ENCODE measurements around the gene CLRN3. TPM values are rescaled to one million over a fixed set of nuclear protein-coding genes. Genes with fewer than 3 reads are reported as not detected.

CLRN3 gene
- total RNA-seq, 1 donor from 2014 or later: not detected

GRCh38 chr10:127887541-127888415 lies 5.0 kb downstream of the CLRN3 start:
- no peaks in the 10 kb centered on the region for H3K4me1 Mint-ChIP-seq (ENCODE audit: low read depth)
- no peak for DNase-seq (ENCODE audit: low spot score)
- peaks cover 8% of the 10 kb centered on the region for H3K27me3 Mint-ChIP-seq (ENCODE audit: low read depth)
- H3K4me3 Mint-ChIP-seq (ENCODE audit: low read depth): no peak overlapping the region
- no peaks in the 10 kb centered on the region for H3K9me3 Mint-ChIP-seq
- H3K27ac Mint-ChIP-seq: no peak overlapping the region
- H3K36me3 Mint-ChIP-seq (ENCODE audit: low read depth): no peaks in the 10 kb centered on the region
- intact Hi-C loops (cut with micrococcal nuclease): no loop called here

- no peak for DNase-seq (ENCODE audit: low spot score)
- no peak overlapping the region for H3K4me3 Mint-ChIP-seq (ENCODE audit: low read depth)
- H3K27ac Mint-ChIP-seq: no peak overlapping the region
Observed at GRCh38 chr10:127886371-127887051, 6.2 kb downstream of the CLRN3 start.

GRCh38 chr10:127884501-127884900 lies 8.2 kb downstream of the CLRN3 start:
- Mint-ChIP-seq H3K36me3 (ENCODE audit: low read depth) (no peaks in the 10 kb centered on the region), H3K4me3 (ENCODE audit: low read depth) (no peak overlapping the region), H3K9me3 (no peaks in the 10 kb centered on the region), H3K4me1 (ENCODE audit: low read depth) (peaks cover 6% of the 10 kb centered on the region), H3K27ac (no peak overlapping the region), H3K27me3 (ENCODE audit: low read depth) (no peaks in the 10 kb centered on the region)
- no peak for DNase-seq (ENCODE audit: low spot score)
- intact Hi-C loops (cut with micrococcal nuclease): no loop called here

More at GRCh38 chr10:127886371-127887051, 6.2 kb downstream of the CLRN3 start:
- intact Hi-C loops (cut with micrococcal nuclease): no loop called here
- Mint-ChIP-seq H3K27me3 (ENCODE audit: low read depth) (no peaks in the 10 kb centered on the region), H3K36me3 (ENCODE audit: low read depth) (no peaks in the 10 kb centered on the region), H3K4me1 (ENCODE audit: low read depth) (peaks cover 3% of the 10 kb centered on the region), H3K9me3 (no peaks in the 10 kb centered on the region)

- Mint-ChIP-seq H3K4me3 (ENCODE audit: low read depth) (no peak overlapping the region), H3K9me3 (no peaks in the 10 kb centered on the region), H3K36me3 (ENCODE audit: low read depth) (no peaks in the 10 kb centered on the region), H3K27ac (no peak overlapping the region), H3K27me3 (ENCODE audit: low read depth) (no peaks in the 10 kb centered on the region), H3K4me1 (ENCODE audit: low read depth) (peaks cover 7% of the 10 kb centered on the region)
- intact Hi-C loops (cut with micrococcal nuclease): no loop called here
- DNase-seq (ENCODE audit: low spot score): no peak
Observed at GRCh38 chr10:127883516-127883915, 9.2 kb downstream of the CLRN3 start.

- no peaks in the 10 kb centered on the region for H3K36me3 Mint-ChIP-seq (ENCODE audit: low read depth)
- intact Hi-C loops (cut with micrococcal nuclease): no loop called here
- DNase-seq (ENCODE audit: low spot score): no peak
- no peaks in the 10 kb centered on the region for H3K27me3 Mint-ChIP-seq (ENCODE audit: low read depth)
- peaks cover 12% of the 10 kb centered on the region for H3K4me1 Mint-ChIP-seq (ENCODE audit: low read depth)
- no peak overlapping the region for H3K4me3 Mint-ChIP-seq (ENCODE audit: low read depth)
- no peaks in the 10 kb centered on the region for H3K9me3 Mint-ChIP-seq
- H3K27ac Mint-ChIP-seq: no peak overlapping the region
Observed at GRCh38 chr10:127882801-127883459, 9.8 kb downstream of the CLRN3 start.

GRCh38 chr10:127882391-127882790 lies 10.3 kb downstream of the CLRN3 start:
- DNase-seq (ENCODE audit: low spot score): no peak
- no peak overlapping the region for H3K27ac Mint-ChIP-seq

GRCh38 chr10:127881262-127881661 lies 11.5 kb downstream of the CLRN3 start:
- Mint-ChIP-seq H3K27ac (no peak overlapping the region), H3K4me3 (ENCODE audit: low read depth) (no peak overlapping the region), H3K9me3 (no peaks in the 10 kb centered on the region), H3K27me3 (ENCODE audit: low read depth) (no peaks in the 10 kb centered on the region), H3K36me3 (ENCODE audit: low read depth) (no peaks in the 10 kb centered on the region), H3K4me1 (ENCODE audit: low read depth) (peaks cover 21% of the 10 kb centered on the region)
- intact Hi-C loops (cut with micrococcal nuclease): no loop called here
- no peak for DNase-seq (ENCODE audit: low spot score)

More at GRCh38 chr10:127882391-127882790, 10.3 kb downstream of the CLRN3 start:
- H3K27me3 Mint-ChIP-seq (ENCODE audit: low read depth): no peaks in the 10 kb centered on the region
- intact Hi-C loops (cut with micrococcal nuclease): no loop called here
- no peaks in the 10 kb centered on the region for H3K36me3 Mint-ChIP-seq (ENCODE audit: low read depth)
- peaks cover 17% of the 10 kb centered on the region for H3K4me1 Mint-ChIP-seq (ENCODE audit: low read depth)
- H3K9me3 Mint-ChIP-seq: no peaks in the 10 kb centered on the region
- H3K4me3 Mint-ChIP-seq (ENCODE audit: low read depth): no peak overlapping the region

GRCh38 chr10:127880557-127880956 lies 12.2 kb downstream of the CLRN3 start:
- intact Hi-C loops (cut with micrococcal nuclease): no loop called here
- Mint-ChIP-seq H3K36me3 (ENCODE audit: low read depth) (no peaks in the 10 kb centered on the region), H3K27me3 (ENCODE audit: low read depth) (no peaks in the 10 kb centered on the region), H3K27ac (no peak overlapping the region), H3K9me3 (no peaks in the 10 kb centered on the region), H3K4me3 (ENCODE audit: low read depth) (no peak overlapping the region), H3K4me1 (ENCODE audit: low read depth) (peaks cover 21% of the 10 kb centered on the region)
- DNase-seq (ENCODE audit: low spot score): no peak

GRCh38 chr10:127878475-127879055 lies 14.2 kb downstream of the CLRN3 start:
- Mint-ChIP-seq H3K27me3 (ENCODE audit: low read depth) (no peaks in the 10 kb centered on the region), H3K27ac (peak overlapping the region; percentile 24), H3K9me3 (no peaks in the 10 kb centered on the region), H3K4me1 (ENCODE audit: low read depth) (peaks cover 21% of the 10 kb centered on the region), H3K4me3 (ENCODE audit: low read depth) (no peak overlapping the region), H3K36me3 (ENCODE audit: low read depth) (no peaks in the 10 kb centered on the region)
- no peak for DNase-seq (ENCODE audit: low spot score)
- intact Hi-C loops (cut with micrococcal nuclease): no loop called here

GRCh38 chr10:127877699-127878098 lies 15.0 kb downstream of the CLRN3 start:
- H3K36me3 Mint-ChIP-seq (ENCODE audit: low read depth): no peaks in the 10 kb centered on the region
- H3K4me1 Mint-ChIP-seq (ENCODE audit: low read depth): peaks cover 21% of the 10 kb centered on the region
- no peak overlapping the region for H3K4me3 Mint-ChIP-seq (ENCODE audit: low read depth)
- H3K9me3 Mint-ChIP-seq: no peaks in the 10 kb centered on the region
- no peak overlapping the region for H3K27ac Mint-ChIP-seq
- H3K27me3 Mint-ChIP-seq (ENCODE audit: low read depth): no peaks in the 10 kb centered on the region
- DNase-seq (ENCODE audit: low spot score): no peak
- intact Hi-C loops (cut with micrococcal nuclease): no loop called here

GRCh38 chr10:127877116-127877515 lies 15.6 kb downstream of the CLRN3 start:
- Mint-ChIP-seq H3K4me1 (ENCODE audit: low read depth) (peaks cover 18% of the 10 kb centered on the region), H3K27me3 (ENCODE audit: low read depth) (no peaks in the 10 kb centered on the region), H3K27ac (no peak overlapping the region), H3K36me3 (ENCODE audit: low read depth) (no peaks in the 10 kb centered on the region), H3K4me3 (ENCODE audit: low read depth) (no peak overlapping the region), H3K9me3 (no peaks in the 10 kb centered on the region)
- no peak for DNase-seq (ENCODE audit: low spot score)
- intact Hi-C loops (cut with micrococcal nuclease): no loop called here

GRCh38 chr10:127875916-127876315 lies 16.8 kb downstream of the CLRN3 start:
- no peak overlapping the region for H3K27ac Mint-ChIP-seq
- no peaks in the 10 kb centered on the region for H3K36me3 Mint-ChIP-seq (ENCODE audit: low read depth)
- H3K4me1 Mint-ChIP-seq (ENCODE audit: low read depth): peaks cover 18% of the 10 kb centered on the region
- no peak overlapping the region for H3K4me3 Mint-ChIP-seq (ENCODE audit: low read depth)
- no peak for DNase-seq (ENCODE audit: low spot score)
- no peaks in the 10 kb centered on the region for H3K9me3 Mint-ChIP-seq
- intact Hi-C loops (cut with micrococcal nuclease): no loop called here
- peaks cover 4% of the 10 kb centered on the region for H3K27me3 Mint-ChIP-seq (ENCODE audit: low read depth)
